NCI-H1105 treated with DMSO at 0.1 percent for 48 hours (cell line): ENCODE measurements around the gene PTPRN2.
"Not testable (repeated sequence)": the region's sequence is repeated elsewhere in the genome, so short reads cannot be mapped to it uniquely, and the experiment has no call there.

Experiments
- DNase-seq: peaks from one replicate; lab custom pipeline; 2025; lab: John Stamatoyannopoulos, UW

The PTPRN2 gene

DNA sequence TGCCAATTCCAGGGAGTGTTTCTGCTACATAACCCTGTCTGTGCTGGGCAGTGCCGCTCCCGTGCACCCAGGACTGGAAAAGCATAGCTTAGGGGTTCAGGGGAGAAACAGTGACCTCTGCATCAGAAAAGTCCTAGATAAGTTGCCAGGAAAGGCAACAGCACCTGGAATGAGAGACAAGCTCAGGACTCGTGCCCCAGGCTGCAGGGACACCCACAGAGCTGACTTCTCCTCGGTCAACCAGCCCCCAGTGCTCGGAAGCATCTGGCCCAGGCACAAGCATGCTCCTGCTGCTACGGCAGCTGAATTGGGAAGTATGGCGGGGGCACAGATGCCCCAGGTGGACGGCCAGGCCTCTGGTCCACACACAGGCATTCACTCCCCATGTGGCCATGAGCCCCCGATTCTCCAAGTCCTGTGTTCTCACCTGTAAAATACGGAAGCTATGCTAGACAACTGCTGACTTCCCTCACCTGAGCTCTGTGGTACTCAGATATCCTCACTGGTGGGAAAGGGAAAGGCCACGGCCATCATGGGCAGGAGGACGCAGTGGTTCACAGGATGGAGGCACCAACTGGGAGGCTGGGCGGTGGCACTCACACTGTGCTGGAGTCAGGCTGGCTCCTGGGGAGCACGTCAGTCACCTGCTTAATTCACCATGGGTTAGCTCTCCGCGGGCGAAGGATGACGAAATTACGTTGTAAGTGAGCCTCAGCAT lies 220.5 kb downstream of the PTPRN2 start:
- no peak for DNase-seq

GRCh38 chr7:158366346-158366745 lies 221.3 kb downstream of the PTPRN2 start:
- DNase-seq = no peak

DNA sequence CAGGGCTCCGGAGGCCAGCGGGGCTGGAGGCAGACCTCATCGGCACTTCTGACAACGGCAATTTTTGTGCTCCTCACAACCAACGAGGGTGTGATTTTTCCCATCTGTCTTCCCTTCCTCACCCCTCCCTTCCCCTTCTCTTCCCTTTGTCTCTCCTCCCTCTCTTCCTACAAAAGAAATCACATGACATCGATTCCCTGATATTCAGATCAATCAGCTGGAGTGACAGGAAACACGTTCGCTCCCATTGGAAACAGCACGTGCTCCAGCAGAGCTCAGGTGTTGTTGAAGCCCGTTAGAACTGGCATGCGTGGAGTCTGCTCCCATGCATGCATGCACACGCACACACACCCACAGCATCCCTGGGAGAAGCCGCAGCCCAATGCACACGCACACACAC lies 222.4 kb downstream of the PTPRN2 start:
- no peak for DNase-seq

- DNase-seq = no peak
Observed at GRCh38 chr7:158364451-158364850, 223.2 kb downstream of the PTPRN2 start.

- DNase-seq = no peak
Observed at GRCh38 chr7:158362912-158363905, 224.4 kb downstream of the PTPRN2 start.

GRCh38 chr7:158362001-158362400 lies 225.6 kb downstream of the PTPRN2 start:
- DNase-seq = no peak

DNA sequence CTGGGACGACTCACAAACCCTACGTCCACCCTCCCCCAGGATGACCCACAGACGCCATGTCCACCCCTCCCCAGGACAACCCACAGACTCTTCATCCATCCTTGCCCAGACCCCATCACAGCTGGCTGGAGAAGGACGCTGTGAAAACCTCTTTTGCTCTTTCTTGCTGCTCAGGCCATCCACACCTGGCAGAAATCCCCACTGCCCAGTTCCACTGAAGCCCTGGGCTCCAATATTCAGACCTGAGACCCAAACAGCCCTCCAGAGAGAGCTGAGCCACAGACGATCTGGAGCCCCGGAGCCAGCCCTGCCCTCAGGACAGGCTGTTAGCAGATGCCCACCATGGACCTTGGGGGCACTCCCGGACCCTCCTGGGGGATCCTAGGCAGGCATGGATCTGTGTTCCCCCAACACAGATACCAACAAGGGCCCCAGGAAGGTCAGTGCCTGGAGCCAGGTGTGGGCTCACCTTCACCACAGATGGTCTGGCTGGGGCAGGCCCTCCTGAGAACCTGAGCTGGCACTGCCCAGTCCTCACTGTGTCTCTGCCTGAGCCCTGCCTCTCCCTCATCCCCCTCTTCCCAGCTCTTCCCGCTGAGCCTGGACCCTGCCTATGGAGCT lies 226.2 kb downstream of the PTPRN2 start:
- DNase-seq = no peak

DNA sequence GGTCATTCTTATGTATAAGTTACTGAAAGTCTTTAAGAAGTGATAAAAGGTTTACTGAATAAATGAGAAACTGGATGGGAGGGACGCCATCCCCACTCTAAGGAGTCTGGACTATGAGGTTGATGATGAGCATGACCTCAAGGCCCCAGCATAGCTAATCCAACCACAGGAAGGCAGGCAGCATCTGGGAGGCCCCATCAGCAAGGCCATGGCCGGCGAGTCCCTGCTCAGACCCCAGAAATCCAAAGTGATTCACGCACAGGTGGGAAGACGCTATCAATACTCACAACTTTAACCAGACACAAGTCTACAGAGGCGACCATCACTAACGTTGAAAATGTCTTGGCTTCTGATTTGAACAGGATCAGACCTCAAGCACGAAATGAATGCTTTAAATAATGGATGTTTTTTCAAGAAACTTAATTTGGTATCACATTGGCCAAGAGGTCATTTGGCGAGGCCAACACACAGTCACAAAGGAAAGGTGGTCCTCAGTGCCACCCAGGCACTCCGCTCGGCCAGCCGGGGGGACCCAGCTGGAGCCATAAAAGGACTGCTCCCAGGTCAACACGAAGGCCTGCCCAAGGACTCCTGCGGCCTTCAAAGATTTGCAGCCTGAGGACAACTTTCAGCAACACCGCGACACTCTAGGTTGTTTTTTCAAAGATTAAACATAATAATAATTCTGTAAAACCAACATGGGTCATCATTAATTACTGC lies 228.5 kb downstream of the PTPRN2 start:
- DNase-seq = no peak

GRCh38 chr7:158357898-158358821 lies 229.5 kb downstream of the PTPRN2 start:
- no peak for DNase-seq

GRCh38 chr7:158357106-158357897 lies 230.3 kb downstream of the PTPRN2 start:
- no peak for DNase-seq

DNA sequence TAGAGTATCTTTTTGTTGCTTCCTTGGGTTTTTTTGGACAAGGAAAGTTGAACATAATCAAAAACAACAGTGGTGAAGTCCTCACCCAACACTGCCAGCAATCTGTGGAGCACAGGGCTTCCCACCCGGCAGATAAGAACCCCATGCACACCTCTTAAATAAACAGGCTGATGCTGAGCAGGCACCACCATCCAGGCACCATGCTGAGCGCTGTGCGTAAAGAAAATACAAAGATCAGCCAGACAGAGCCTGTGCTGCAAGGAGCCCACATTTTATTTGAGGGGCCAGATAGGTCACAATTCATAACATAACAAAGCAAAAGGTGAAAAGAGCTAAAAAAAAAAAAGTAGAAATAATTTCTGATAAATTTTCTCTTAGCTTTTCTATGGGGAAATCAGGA lies 231.2 kb downstream of the PTPRN2 start:
- no peak for DNase-seq

DNA sequence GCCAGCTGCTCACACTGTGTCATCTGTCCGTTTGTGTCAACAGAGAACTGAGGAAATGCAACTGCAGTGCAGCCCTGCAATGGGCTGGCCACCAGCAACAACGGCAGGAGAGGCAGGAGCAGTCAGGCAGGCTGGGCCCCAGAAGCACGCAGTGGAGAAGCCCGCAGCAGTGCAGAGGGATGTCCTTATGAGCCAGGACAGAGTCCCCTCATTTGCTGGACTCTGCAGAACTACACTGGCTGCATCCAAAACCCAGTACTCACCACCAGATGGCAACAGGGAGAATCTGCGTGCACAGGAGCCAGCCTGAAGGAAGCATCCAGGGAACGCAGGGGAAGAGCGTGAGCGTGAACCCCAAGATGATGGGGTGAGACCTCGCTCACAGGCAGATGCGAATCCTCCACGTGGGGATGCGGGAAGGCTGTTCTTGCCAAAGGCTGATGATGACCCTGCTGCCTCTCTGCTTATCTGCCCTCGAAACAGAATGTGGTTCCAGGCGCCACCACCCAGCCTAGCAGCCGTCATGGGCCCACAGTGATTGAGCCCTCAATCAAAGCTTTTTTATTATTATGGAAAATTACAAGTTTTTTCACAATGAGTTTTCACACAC lies 232.1 kb downstream of the PTPRN2 start:
- peak; percentile 12 for DNase-seq

- DNase-seq = no peak
Observed at GRCh38 chr7:158354861-158355260, 232.8 kb downstream of the PTPRN2 start.

DNA sequence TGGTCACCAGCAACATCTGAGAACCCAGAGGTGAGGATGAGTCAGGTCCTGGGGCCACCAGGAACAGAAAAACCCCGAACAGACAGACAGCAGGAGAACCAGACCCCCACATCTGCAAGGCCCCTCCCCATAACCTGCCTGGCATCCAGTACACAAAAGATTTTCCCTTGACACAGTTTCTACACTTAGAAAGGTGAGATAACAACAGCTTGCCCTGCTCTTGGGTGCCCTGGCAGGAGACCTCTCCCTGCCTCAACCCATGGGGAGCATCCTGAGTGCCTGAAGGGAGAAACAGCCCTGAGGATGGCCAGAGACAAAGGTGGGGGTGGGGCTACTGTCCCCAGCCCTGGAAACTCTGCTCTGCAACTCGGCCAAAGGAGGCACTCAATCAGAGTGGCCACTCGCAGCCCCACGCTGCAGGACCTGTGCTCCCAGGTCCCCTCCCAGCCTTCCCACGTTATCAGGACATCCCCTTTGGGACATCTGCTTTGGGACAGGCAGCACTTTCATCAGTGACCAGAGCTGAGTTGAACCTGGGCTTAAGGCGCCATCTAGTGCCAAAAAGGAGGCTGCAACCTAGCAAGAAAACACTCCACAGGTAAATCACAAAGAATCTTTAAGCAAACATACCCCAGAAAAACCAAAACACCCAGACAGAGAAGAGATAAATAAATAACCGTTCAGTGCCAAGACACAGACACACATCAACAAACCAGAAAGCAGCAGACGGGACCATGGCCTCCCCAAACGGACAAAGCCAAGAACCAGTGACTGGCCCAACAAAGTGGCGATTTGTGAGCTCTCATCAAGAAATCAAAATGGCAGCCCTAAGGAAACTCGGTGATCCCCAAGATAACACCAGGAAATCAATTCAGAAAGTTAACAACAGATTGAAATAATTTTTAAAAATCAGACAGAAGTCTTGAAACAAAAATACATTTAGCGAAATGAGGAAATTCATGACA lies 233.7 kb downstream of the PTPRN2 start:
- peak; percentile 46 for DNase-seq

GRCh38 chr7:158351899-158352729 lies 235.5 kb downstream of the PTPRN2 start:
- not testable (repeated sequence) for DNase-seq

DNA sequence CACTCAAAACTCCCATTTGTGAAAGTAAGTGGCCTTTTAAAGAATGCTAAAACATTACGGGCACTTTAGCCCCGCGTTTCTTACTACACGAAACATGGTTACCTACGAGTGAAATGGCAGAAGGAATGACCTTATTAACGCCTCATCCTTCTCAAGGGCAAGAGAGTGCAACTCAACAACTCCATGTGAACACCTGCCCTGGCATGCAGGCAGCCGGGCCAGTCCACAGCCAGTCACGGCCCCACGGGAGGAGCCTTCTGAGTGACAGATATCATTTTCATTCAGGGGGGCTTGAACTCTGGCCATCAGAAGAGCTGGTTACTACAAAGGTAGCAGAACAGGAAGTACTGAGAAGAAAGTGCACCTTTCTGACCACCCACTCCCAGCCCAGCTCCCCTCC lies 236.1 kb downstream of the PTPRN2 start:
- DNase-seq = no peak

GRCh38 chr7:158351051-158351450 lies 236.6 kb downstream of the PTPRN2 start:
- DNase-seq = no peak
